HG03520 (cell line): ENCODE measurements around the gene MARCHF10.
"Not testable (repeated sequence)": the region's sequence is repeated elsewhere in the genome, so short reads cannot be mapped to it uniquely, and the experiment has no call there.

Experiments
- ATAC-seq: cut with Tn5 transposase; IDR thresholded peaks from one replicate; pipeline ENCODE4 v1.9.1; 2021; ENCODE audit warnings: mild to moderate bottlenecking, moderate library complexity; ENCODE audit not compliant: unreplicated experiment

The MARCHF10 gene

DNA sequence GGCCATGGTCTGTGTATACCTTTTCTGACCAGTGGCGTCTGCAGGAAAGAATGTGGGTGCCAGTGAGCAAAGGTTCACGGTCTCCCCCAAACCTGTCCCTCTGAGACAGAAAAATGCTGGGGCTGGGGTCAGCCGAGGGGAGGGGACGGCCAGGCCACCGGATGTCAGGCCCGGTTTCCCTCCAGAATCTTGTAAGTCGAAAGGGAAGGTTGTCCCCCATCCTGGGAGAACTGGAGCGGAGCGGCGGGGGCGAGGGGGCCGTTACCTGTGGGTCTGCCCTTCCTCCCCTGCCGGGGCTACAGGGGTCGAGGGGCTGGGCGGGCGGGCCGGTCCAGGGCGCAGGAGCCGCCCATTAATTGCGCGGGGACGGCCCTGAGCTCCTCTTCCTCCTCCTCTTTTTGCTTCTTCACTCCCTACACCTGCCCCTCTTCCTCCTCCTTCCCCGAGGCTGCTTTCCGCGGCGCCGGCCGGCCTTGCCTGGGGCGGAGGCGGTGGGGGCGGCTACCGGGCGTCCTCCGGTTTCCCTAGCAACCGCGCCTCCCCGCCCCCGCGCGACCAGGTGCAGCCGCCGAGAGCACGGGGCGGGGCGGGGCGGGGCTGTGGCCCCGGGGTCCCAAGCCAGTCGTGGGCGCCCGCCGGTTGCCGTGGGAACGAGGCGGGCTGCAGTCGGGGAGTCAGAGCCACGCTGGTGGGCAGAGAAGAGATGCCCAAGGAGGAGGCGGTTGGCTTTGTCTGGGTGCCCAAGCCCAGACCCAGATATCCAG is at the start of gene MARCHF10:
Gene MARCHF10, minus strand, starts transcription at position 503 of the 764 bp plus-strand sequence. CDS start 6,579 bp downstream, outside the sequence.
- no peak for ATAC-seq

- ATAC-seq: no peak
Measured at GRCh38 chr17:62857526-62857925, 49.4 kb upstream of the MARCHF10 start.

GRCh38 chr17:62856594-62856993 is 48.5 kb upstream of the MARCHF10 start:
- no peak for ATAC-seq

- ATAC-seq: no peak
Measured at GRCh38 chr17:62855156-62855555, 47.0 kb upstream of the MARCHF10 start.

GRCh38 chr17:62854098-62854680 is 46.1 kb upstream of the MARCHF10 start:
- ATAC-seq: no peak

DNA sequence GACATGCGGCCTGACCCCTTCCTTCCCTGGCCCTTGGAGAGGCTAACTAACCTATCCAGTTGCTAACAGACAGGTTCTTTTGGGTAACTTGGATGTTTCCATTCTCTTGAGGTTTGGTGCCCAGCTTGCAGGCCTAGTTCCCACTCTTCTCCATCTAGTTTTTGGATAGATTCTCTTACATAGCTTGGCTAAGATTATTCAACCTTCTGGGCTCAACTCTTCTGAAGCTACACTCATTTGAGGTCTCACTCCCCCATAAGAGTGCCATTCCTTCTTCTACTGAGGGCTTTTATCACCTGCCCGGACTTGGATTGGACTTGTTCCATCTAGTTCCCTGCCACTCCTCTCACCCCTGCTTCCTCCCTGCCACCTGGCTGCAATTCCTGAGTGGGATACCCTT is 44.1 kb upstream of the MARCHF10 start:
- no peak for ATAC-seq

- not testable (repeated sequence) for ATAC-seq
Measured at GRCh38 chr17:62849591-62850415, 41.7 kb upstream of the MARCHF10 start.

DNA sequence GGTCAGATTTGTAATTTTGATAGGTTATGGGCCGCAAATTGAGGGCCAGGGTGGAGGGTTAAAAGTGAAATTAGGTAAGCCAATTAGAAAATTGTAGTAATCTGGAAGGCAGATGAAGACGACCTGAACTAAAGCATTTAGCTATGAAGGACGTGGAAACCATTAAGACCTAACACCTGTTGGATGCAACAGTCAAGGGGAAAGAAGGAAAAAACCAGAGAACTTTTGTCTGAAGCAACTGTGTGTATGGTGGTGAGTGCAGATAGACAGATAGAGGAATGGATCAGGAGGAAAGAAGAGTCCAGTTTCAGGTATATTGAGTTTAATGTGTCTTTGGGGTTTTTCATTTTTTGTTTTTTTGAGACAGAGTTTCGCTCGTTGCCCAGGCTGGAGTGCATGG is 40.2 kb upstream of the MARCHF10 start:
- ATAC-seq: no peak

DNA sequence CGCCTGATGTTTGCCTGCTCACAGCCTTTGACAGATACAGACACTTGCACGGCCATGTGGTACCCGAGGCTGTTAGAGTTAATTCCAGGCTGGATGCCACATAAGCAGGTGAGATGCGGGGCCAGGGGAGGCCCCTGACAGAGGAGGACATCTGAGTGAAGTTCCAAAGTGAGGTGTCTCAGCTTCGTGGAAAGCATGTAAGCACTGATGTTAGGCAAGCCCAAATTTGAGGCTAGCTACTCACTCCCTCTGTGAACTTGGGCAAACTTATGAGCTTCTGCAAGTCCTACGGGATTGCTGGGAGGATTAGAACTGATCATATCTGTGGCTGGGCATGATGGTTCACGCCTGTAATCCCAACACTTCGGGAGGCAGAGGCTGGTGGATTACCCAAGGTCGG is 39.3 kb upstream of the MARCHF10 start:
- ATAC-seq: no peak

DNA sequence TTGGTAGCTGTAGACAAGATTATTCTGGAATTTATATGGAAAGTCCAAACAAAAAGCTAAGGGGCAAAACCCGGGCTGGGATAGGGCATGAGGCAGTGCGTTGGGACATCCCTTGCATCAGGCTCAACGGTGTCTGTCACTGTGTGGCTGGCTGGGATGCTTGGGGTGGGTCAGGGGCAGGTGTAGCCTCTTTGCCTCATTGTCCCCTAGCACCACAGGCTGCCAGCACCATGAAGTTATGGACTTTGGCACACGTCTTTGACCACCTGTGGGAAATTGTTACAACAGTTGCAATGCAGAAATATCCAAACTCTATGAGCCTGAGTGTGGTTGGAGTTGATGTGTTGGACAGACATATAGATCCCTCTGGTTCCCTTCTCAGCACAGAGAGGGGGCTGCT is 32.8 kb upstream of the MARCHF10 start:
- ATAC-seq: no peak

GRCh38 chr17:62833816-62834215 is 25.7 kb upstream of the MARCHF10 start:
- ATAC-seq: not testable (repeated sequence)

DNA sequence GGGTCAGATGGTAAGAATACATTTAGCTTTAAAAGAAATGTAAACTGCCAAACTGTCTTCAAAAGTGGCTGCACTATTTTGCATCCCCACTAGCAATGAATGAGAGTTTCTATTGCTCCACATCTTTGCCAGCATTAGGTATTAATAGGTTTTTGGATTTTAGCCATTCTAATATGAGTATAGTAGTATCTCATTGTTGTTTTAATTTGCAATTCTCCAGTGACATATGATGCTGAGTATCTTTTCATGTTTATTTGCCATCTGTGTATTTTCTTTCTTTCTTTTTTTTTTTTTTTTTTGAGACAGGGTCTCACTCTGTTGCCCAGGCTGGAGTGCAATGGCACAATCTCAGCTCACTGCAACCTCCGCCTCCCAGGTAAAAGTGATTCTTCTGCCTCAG is 24.3 kb upstream of the MARCHF10 start:
- ATAC-seq: no peak

DNA sequence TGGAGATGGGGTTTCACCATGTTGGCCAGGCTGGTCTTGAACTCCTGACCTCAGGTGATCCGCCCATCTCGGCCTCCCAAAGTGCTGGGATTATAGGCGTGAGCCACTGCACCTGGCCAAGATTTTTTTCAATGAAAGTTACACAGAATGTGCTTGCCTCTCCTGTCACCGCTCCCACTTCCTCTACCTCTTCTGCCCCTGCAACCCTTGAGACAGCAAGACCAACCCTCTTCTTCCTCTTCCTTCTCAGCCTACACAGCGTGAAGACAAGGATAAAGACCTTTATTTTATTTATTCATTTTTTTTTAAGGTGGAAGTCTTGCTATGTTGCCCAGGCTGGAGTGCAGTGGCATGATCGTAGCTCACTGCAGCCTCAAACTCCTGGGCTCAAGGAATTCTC is 23.0 kb upstream of the MARCHF10 start:
- ATAC-seq: not testable (repeated sequence)

- ATAC-seq: no peak
Measured at GRCh38 chr17:62827746-62828485, 19.8 kb upstream of the MARCHF10 start.

DNA sequence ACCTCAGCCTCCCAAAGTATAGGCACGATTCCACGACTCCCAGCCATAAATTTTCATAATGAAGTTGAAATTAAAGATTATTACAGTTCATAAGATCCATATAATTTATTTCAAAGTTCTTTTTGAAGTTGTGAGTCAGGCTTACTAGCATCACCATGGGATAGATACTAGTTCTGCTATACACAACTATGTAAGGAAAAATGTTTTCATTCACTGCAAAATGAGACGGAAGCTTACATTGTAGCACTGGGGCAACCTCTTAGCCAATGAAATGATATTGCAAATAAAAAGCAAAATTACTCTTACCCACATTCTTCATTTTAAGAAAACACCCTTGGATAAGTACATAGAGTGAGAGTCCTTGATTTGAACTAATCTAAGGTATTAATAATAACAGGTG is 18.8 kb upstream of the MARCHF10 start:
- no peak for ATAC-seq

- ATAC-seq: no peak
Measured at GRCh38 chr17:62825182-62825581, 17.1 kb upstream of the MARCHF10 start.

GRCh38 chr17:62824290-62825131 is 16.4 kb upstream of the MARCHF10 start:
- no peak for ATAC-seq

DNA sequence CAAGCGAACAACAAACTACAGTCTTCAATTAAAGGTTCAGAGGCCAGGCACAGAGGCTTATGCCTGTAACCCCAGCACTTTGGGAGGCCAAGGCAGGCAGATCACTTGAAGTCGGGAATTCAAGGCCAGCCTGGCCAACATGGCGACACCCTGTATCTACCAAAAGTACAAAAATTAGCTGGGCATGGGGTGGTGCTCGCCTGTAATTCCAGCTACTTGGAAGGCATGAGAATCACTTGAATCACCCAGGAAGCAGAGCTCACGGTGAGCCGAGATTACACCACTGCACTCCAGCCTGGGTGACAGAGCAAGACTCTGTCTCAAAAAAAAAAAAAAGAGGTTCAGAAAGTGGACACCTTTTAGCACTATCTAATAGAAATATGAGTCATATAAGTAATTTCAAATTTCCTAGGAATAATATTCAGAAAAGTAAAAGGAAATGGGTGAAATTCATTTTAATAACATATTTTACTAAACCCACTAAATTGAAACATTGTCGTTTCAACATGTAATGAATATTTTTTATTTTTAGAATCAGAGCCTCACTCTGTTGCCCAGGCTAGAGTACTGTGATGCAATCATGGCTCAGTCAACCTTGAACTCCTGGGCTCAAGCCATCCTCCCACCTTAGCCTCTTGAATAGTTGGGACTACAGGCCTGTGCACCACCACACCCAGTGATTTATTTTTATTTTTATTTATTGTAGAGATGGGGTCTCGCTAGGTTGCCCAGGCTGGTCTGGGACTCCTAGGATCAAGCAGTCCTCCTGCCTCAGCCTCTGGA is 15.2 kb upstream of the MARCHF10 start:
- no peak for ATAC-seq
